Activated CD4-positive, alpha-beta T cell treated with anti-CD3 and anti-CD28 coated beads for 36 hours (primary cell): ENCODE results near the gene CDH4. TPM values are rescaled to one million over a fixed set of nuclear protein-coding genes. Genes with fewer than 3 reads are reported as not detected.

Experiments
- ATAC-seq: fragments of 200-7000 bp; cut with Tn5 transposase; one replicate; pipeline ENCODE4 v1.10.0; 2021; ENCODE audit warnings: mild to moderate bottlenecking, moderate library complexity
- CTCF ChIA-PET: fragments of 350-600 bp; sonication (Branson Sonifier 250); formaldehyde crosslinking; loops from one replicate; lab custom pipeline; 2021; ENCODE audit warnings: antibody characterized with exemption; lab: Charles Lee
- POLR2A ChIA-PET: fragments of 350-600 bp; sonication (Branson Sonifier 250); formaldehyde crosslinking; loops from one replicate; lab custom pipeline; 2021; ENCODE audit warnings: antibody characterized with exemption, inconsistent platforms; lab: Charles Lee
- DNase-seq: peaks from one replicate; pipeline ENCODE4 v3.0.0-alpha.2; 2020
- H3K27ac Mint-ChIP-seq: one replicate; pipeline ENCODE4 v1.8.0; 2021; ENCODE audit warnings: mixed read lengths
- H3K27me3 Mint-ChIP-seq: one replicate; pipeline ENCODE4 v1.8.0; 2021; ENCODE audit warnings: mixed read lengths
- H3K36me3 Mint-ChIP-seq: one replicate; pipeline ENCODE4 v1.8.0; 2021; ENCODE audit warnings: low read depth, mixed read lengths
- H3K4me1 Mint-ChIP-seq: one replicate; pipeline ENCODE4 v1.8.0; 2021; ENCODE audit warnings: mixed read lengths
- H3K4me3 Mint-ChIP-seq: one replicate; pipeline ENCODE4 v1.8.0; 2021; ENCODE audit warnings: mild to moderate bottlenecking, moderate library complexity, mixed read lengths
- H3K9me3 Mint-ChIP-seq: one replicate; pipeline ENCODE4 v1.8.0; 2021; ENCODE audit warnings: low read depth, mixed read lengths
- intact Hi-C, 2 experiments: fragments of 100-400 bp; cut with DNase I in 1 of 2; cut with micrococcal nuclease in 1 of 2; formaldehyde crosslinking; loops; one replicate each; pipeline versions ENCODE4 v1.14.2 to v1.15.1; 2022 to 2024; cut with DNase I, micrococcal nuclease
- total RNA-seq, 2 experiments: library from RNA; stranded (reverse); gene quantifications; one replicate each; pipeline ENCODE4 v1.2.3, GENCODE V29; 2021

The CDH4 gene
- total RNA-seq, 2 experiments from 2014 or later = not detected

GRCh38 chr20:61846741-61847419 is 594.8 kb downstream of the CDH4 start:
- Mint-ChIP-seq H3K4me3 (no peak overlapping the region), H3K9me3 (peaks cover 3% of the 10 kb centered on the region), H3K4me1 (no peaks in the 10 kb centered on the region), H3K27me3 (no peaks in the 10 kb centered on the region), H3K27ac (no peak overlapping the region), H3K36me3 (no peaks in the 10 kb centered on the region)
- POLR2A ChIA-PET = no interaction called here
- no peak for ATAC-seq
- CTCF ChIA-PET = no interaction called here
- intact Hi-C loops = loop anchor here in 1 of 2 experiments (10.0 kb wide), 1 partner anchor 62 kb away; no protein-coding TSS in a partner anchor
- DNase-seq = no peak

GRCh38 chr20:61847420-61847748 is 595.3 kb downstream of the CDH4 start:
- intact Hi-C loops = loop anchor here in 1 of 2 experiments (10.0 kb wide), 1 partner anchor 63 kb away; no protein-coding TSS in a partner anchor
- H3K4me1 Mint-ChIP-seq = no peaks in the 10 kb centered on the region

GRCh38 chr20:61847986-61848385 is 595.9 kb downstream of the CDH4 start:
- intact Hi-C loops = loop anchor here in 1 of 2 experiments (10.0 kb wide), 1 partner anchor 63 kb away; no protein-coding TSS in a partner anchor
- no peak overlapping the region for H3K4me3 Mint-ChIP-seq
- DNase-seq (no peak), ATAC-seq (no peak)
- no peaks in the 10 kb centered on the region for H3K27me3 Mint-ChIP-seq
- ChIA-PET CTCF (no interaction called here), POLR2A (no interaction called here)
- H3K4me1 Mint-ChIP-seq = no peaks in the 10 kb centered on the region
- no peaks in the 10 kb centered on the region for H3K36me3 Mint-ChIP-seq
- no peak overlapping the region for H3K27ac Mint-ChIP-seq
- H3K9me3 Mint-ChIP-seq = peaks cover 3% of the 10 kb centered on the region

More at GRCh38 chr20:61847420-61847748, 595.3 kb downstream of the CDH4 start:
- H3K36me3 Mint-ChIP-seq = no peaks in the 10 kb centered on the region
- no peaks in the 10 kb centered on the region for H3K27me3 Mint-ChIP-seq
- DNase-seq (no peak), ATAC-seq (no peak)
- no peak overlapping the region for H3K4me3 Mint-ChIP-seq
- H3K9me3 Mint-ChIP-seq = peaks cover 3% of the 10 kb centered on the region
- ChIA-PET POLR2A (no interaction called here), CTCF (no interaction called here)
- H3K27ac Mint-ChIP-seq = no peak overlapping the region

GRCh38 chr20:61848851-61849250 is 596.8 kb downstream of the CDH4 start:
- ChIA-PET POLR2A (no interaction called here), CTCF (no interaction called here)
- no peak for DNase-seq
- intact Hi-C loops = loop anchor here in 1 of 2 experiments (10.0 kb wide), 1 partner anchor 64 kb away; no protein-coding TSS in a partner anchor
- no peak overlapping the region for H3K27ac Mint-ChIP-seq
- H3K36me3 Mint-ChIP-seq = no peaks in the 10 kb centered on the region
- no peak overlapping the region for H3K4me3 Mint-ChIP-seq
- H3K27me3 Mint-ChIP-seq = no peaks in the 10 kb centered on the region
- ATAC-seq = no peak
- H3K9me3 Mint-ChIP-seq = peaks cover 3% of the 10 kb centered on the region
- H3K4me1 Mint-ChIP-seq = no peaks in the 10 kb centered on the region

- no peaks in the 10 kb centered on the region for H3K36me3 Mint-ChIP-seq
- DNase-seq (no peak), ATAC-seq (no peak)
- H3K4me1 Mint-ChIP-seq = no peaks in the 10 kb centered on the region
- ChIA-PET POLR2A (no interaction called here), CTCF (no interaction called here)
- intact Hi-C loops = loop anchor here in 1 of 2 experiments (10.0 kb wide), 1 partner anchor 65 kb away; no protein-coding TSS in a partner anchor
- H3K4me3 Mint-ChIP-seq = no peak overlapping the region
- peaks cover 3% of the 10 kb centered on the region for H3K9me3 Mint-ChIP-seq
- no peaks in the 10 kb centered on the region for H3K27me3 Mint-ChIP-seq
- H3K27ac Mint-ChIP-seq = no peak overlapping the region
These were observed 597.3 kb downstream of the CDH4 start for GRCh38 chr20:61849376-61849775.

- DNase-seq (no peak), ATAC-seq (no peak)
- Mint-ChIP-seq H3K27ac (no peak overlapping the region), H3K36me3 (no peaks in the 10 kb centered on the region), H3K4me3 (no peak overlapping the region), H3K4me1 (no peaks in the 10 kb centered on the region), H3K27me3 (no peaks in the 10 kb centered on the region), H3K9me3 (peaks cover 3% of the 10 kb centered on the region)
- POLR2A ChIA-PET = no interaction called here
- intact Hi-C loops = loop anchor here in 1 of 2 experiments (10.0 kb wide), 1 partner anchor 65 kb away; no protein-coding TSS in a partner anchor
- CTCF ChIA-PET = no interaction called here
These were observed 597.8 kb downstream of the CDH4 start for GRCh38 chr20:61849822-61850221.

- ATAC-seq = no peak
- no peaks in the 10 kb centered on the region for H3K27me3 Mint-ChIP-seq
- peaks cover 3% of the 10 kb centered on the region for H3K9me3 Mint-ChIP-seq
- H3K4me3 Mint-ChIP-seq = no peak overlapping the region
- no peak for DNase-seq
- H3K27ac Mint-ChIP-seq = no peak overlapping the region
- ChIA-PET POLR2A (no interaction called here), CTCF (no interaction called here)
- intact Hi-C loops = no loop called here
- H3K36me3 Mint-ChIP-seq = no peaks in the 10 kb centered on the region
- H3K4me1 Mint-ChIP-seq = no peaks in the 10 kb centered on the region
These were observed 598.4 kb downstream of the CDH4 start for GRCh38 chr20:61850457-61850856.

GRCh38 chr20:61850926-61851900 is 599.2 kb downstream of the CDH4 start:
- ATAC-seq = no peak
- H3K4me3 Mint-ChIP-seq = no peak overlapping the region
- CTCF ChIA-PET = no interaction called here
- no peaks in the 10 kb centered on the region for H3K36me3 Mint-ChIP-seq
- peaks cover 3% of the 10 kb centered on the region for H3K9me3 Mint-ChIP-seq
- POLR2A ChIA-PET = no interaction called here
- H3K27ac Mint-ChIP-seq = no peak overlapping the region
- no peaks in the 10 kb centered on the region for H3K27me3 Mint-ChIP-seq
- no peaks in the 10 kb centered on the region for H3K4me1 Mint-ChIP-seq
- intact Hi-C loops = no loop called here
- DNase-seq = no peak

- Mint-ChIP-seq H3K9me3 (peaks cover 1% of the 10 kb centered on the region), H3K4me1 (no peaks in the 10 kb centered on the region), H3K4me3 (no peak overlapping the region), H3K27ac (no peak overlapping the region), H3K27me3 (no peaks in the 10 kb centered on the region), H3K36me3 (no peaks in the 10 kb centered on the region)
- POLR2A ChIA-PET = no interaction called here
- DNase-seq = no peak
- no peak for ATAC-seq
- CTCF ChIA-PET = no interaction called here
- intact Hi-C loops = no loop called here
These were observed 600.4 kb downstream of the CDH4 start for GRCh38 chr20:61852268-61853072.

- no peaks in the 10 kb centered on the region for H3K27me3 Mint-ChIP-seq
- no peaks in the 10 kb centered on the region for H3K36me3 Mint-ChIP-seq
- H3K9me3 Mint-ChIP-seq = no peaks in the 10 kb centered on the region
- POLR2A ChIA-PET = no interaction called here
- DNase-seq (no peak), ATAC-seq (no peak)
- no peak overlapping the region for H3K27ac Mint-ChIP-seq
- no peak overlapping the region for H3K4me3 Mint-ChIP-seq
- intact Hi-C loops = no loop called here
- CTCF ChIA-PET = no interaction called here
- no peaks in the 10 kb centered on the region for H3K4me1 Mint-ChIP-seq
These were observed 601.3 kb downstream of the CDH4 start for GRCh38 chr20:61853073-61854005.
